ENCODE results near the gene CPLANE2. TPM values are rescaled to one million over a fixed set of nuclear protein-coding genes. Genes with fewer than 3 reads are reported as not detected.

Gene CPLANE2
- total RNA-seq, 1 donor from 2014 or later: 9.1 TPM

DNA sequence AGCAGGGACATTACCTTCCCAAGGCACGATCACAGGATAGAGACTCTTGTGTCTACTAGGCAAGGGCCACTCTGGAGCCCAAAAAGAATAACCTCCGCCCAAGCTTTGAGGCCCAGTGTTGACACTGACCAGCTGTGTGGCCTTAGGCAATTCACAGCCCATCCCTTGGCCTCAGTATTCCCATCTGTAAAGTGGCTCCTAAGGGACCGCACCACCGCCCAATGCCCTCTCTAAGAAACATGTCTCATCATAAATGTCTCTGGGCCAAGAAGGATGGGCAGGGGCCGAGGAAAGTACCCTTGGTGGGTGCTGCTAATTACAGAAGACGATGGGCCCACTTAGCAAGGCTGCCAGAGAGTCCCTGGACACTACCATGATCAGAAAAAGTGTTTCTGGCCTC lies 25.2 kb downstream of the CPLANE2 start:
- Histone ChIP-seq H3K27me3 (ENCODE audit: low read depth) (no peaks in the 10 kb centered on the region), H3K9me3 (no peaks in the 10 kb centered on the region), H3K4me1 (peaks cover 26% of the 10 kb centered on the region), H3K27ac (peak overlapping the region; percentile 56), H3K4me3 (peak overlapping the region; percentile 43), H3K36me3 (no peaks in the 10 kb centered on the region)
- TF ChIP-seq, protein P1, sequence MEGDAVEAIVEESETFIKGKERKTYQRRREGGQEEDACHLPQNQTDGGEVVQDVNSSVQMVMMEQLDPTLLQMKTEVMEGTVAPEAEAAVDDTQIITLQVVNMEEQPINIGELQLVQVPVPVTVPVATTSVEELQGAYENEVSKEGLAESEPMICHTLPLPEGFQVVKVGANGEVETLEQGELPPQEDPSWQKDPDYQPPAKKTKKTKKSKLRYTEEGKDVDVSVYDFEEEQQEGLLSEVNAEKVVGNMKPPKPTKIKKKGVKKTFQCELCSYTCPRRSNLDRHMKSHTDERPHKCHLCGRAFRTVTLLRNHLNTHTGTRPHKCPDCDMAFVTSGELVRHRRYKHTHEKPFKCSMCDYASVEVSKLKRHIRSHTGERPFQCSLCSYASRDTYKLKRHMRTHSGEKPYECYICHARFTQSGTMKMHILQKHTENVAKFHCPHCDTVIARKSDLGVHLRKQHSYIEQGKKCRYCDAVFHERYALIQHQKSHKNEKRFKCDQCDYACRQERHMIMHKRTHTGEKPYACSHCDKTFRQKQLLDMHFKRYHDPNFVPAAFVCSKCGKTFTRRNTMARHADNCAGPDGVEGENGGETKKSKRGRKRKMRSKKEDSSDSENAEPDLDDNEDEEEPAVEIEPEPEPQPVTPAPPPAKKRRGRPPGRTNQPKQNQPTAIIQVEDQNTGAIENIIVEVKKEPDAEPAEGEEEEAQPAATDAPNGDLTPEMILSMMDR (IDR thresholded peaks at IDR 0.05): no peak
- ATAC-seq: no peak
- intact Hi-C loops (cut with DNase I): no loop called here
- DNase-seq: no peak

DNA sequence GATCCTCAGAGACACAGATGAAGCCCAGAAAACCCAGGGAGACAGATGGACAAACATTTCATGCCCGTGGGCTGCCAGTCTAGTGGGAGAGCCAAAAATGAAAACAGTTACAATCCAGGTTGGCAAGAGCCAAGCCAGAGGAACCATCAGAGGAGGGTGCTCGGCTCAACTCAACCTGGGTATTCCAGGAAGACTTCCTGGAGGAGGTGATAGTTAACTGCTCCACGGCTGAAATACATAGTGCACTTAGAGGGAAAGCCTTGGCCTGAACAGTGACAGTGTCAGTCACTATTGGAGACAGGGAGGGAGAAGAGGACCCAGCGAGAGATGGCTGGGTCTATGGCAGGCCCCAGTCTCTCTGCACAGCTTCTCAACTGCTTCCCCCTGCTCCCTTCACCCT lies 26.4 kb downstream of the CPLANE2 start:
- ATAC-seq: no peak
- H3K4me1 ChIP-seq: peaks cover 22% of the 10 kb centered on the region
- intact Hi-C loops (cut with DNase I): no loop called here
- no peak for DNase-seq
- TF ChIP-seq, protein P1 (IDR thresholded peaks at IDR 0.05): no peak
- no peak overlapping the region for H3K4me3 ChIP-seq
- H3K27ac ChIP-seq: no peak overlapping the region
- H3K27me3 ChIP-seq (ENCODE audit: low read depth): no peaks in the 10 kb centered on the region
- no peaks in the 10 kb centered on the region for H3K9me3 ChIP-seq
- no peaks in the 10 kb centered on the region for H3K36me3 ChIP-seq

DNA sequence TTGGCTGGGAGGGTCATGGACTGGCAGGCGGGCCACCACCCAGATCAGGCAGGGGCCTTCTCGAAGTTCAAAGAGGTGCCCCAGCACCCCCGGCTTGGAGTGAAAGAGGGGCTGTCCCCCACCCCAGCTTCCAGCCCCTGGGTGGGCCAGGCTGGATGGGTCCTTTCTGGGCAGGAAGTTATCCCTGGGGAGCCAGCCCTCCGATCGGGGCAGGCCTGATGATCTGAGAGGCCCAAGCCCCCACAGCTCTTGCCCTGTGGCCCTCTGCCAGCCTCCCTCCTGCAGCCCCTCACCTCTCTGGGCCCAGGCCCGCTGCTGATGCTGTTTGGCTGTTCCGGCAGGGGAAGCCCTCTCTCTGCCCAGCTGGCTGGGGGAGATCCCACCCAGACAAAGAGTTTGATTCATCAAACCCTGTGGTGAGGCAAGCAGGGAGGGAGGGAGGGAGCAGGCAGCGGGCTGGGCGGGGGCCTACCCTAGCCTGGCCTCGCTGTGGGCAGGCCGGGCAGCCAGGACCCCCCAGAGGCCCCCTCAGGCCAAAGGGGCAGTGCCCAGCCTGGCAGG lies 27.1 kb downstream of the CPLANE2 start:
- TF ChIP-seq, protein P1 (IDR thresholded peaks at IDR 0.05): no peak
- no peaks in the 10 kb centered on the region for H3K27me3 ChIP-seq (ENCODE audit: low read depth)

DNA sequence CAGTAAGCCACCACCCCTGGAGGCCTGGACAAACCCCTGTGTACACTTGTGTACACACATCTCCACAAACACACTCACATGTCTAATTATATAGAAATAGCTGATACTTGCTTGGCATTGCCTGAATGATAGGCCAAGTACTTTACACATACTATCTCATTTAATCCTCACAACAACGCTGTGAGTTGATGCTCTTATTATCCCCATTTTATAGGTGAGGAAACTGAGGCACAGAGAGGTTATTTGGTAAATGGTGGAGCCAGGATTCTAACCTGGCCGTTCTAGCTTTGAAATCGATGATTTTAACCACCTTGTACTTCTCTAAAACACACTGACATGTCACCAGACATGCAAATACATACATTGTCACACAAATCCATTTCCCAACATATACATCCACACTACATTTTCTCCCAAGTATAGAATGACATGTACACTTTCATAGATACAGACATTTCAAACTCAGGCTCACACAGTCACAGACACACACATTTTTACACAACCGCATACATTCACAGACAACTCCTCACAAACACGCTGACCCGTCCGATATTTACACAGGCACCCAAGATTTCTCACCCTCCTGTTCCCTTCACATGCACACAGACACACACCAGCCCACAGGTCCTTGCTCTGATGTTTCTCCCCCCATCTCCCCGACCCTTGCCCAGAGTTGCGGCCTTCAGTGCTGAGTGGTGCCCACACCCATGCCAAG lies 27.7 kb downstream of the CPLANE2 start:
- ATAC-seq (no peak), DNase-seq (no peak)
- no peaks in the 10 kb centered on the region for H3K27me3 ChIP-seq (ENCODE audit: low read depth)
- peaks cover 27% of the 10 kb centered on the region for H3K4me1 ChIP-seq
- intact Hi-C loops (cut with DNase I): no loop called here
- H3K27ac ChIP-seq: no peak overlapping the region
- no peaks in the 10 kb centered on the region for H3K9me3 ChIP-seq
- H3K4me3 ChIP-seq: no peak overlapping the region
- peaks cover 9% of the 10 kb centered on the region for H3K36me3 ChIP-seq
- TF ChIP-seq, protein P1 (IDR thresholded peaks at IDR 0.05): no peak

More for the DNA sequence above, 27.1 kb downstream of the CPLANE2 start:
- no peak overlapping the region for H3K27ac ChIP-seq
- no peak for DNase-seq
- H3K4me1 ChIP-seq: peaks cover 27% of the 10 kb centered on the region
- intact Hi-C loops (cut with DNase I): no loop called here
- H3K9me3 ChIP-seq: no peaks in the 10 kb centered on the region
- no peak for ATAC-seq
- H3K4me3 ChIP-seq: peak overlapping the region; percentile 8
- H3K36me3 ChIP-seq: peaks cover 3% of the 10 kb centered on the region

DNA sequence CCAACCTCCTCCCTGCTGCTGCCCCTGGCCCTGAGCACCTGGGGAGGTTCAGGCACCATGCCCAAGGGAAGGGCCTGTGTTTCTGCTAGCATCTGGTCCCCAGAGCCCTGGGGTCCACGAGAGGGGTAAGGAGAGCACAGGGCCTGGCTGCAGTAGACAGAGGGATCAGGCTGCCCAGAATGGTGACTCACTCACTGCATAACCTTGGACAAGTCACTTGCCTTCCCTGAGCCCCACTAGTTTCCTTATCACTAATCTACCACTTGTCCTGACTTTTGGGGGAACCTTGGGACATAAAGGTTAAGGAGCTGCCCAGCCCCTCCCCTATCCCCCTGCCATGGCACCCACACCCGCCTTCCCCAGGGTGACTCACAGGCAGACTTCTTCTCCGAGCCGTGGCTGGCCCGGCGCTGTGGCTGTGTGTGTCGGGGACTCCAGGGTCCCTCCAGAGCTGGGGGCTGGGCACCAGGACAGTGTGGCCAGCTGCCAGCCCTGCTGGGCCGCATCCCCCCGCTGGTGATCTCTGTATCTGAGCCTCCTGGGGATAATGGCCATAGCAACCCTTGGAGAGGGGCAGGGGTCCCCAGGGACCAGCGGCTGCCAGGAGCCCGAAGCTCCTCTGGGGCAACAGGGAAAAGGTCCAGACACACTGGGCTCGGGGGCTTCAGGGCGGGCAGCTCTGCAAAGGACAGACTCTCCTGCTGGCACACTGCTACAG lies 28.6 kb downstream of the CPLANE2 start:
- H3K27me3 ChIP-seq (ENCODE audit: low read depth): no peaks in the 10 kb centered on the region
- TF ChIP-seq, protein P1 (IDR thresholded peaks at IDR 0.05): no peak
- H3K9me3 ChIP-seq: no peaks in the 10 kb centered on the region
- ATAC-seq: no peak
- intact Hi-C loops (cut with DNase I): no loop called here
- peaks cover 13% of the 10 kb centered on the region for H3K36me3 ChIP-seq
- H3K27ac ChIP-seq: no peak overlapping the region
- no peak overlapping the region for H3K4me3 ChIP-seq
- DNase-seq: no peak
- peaks cover 27% of the 10 kb centered on the region for H3K4me1 ChIP-seq

Measured in lower lobe of right lung (tissue), 2 donors.